Vagina (tissue), 2 donors: ENCODE measurements around the gene BACE2.

Source experiments
- CTCF ChIP-seq, 3 experiments: fragments of 450-650 bp in 2 of 3; fragments of 200-600 bp in 1 of 3; sonication (generic) in 1 of 3; IDR thresholded peaks; one replicate each; pipeline ENCODE4 v1.5.1; 2017 to 2019; ENCODE audit warnings: antibody characterized with exemption in 3 of 3, mild to moderate bottlenecking in 2 of 3, moderate library complexity in 2 of 3
- POLR2A ChIP-seq, 2 donors: fragments of 450-650 bp; IDR thresholded peaks; one replicate each; pipeline ENCODE4 v1.6.1; 2017; ENCODE audit warnings: antibody characterized with exemption in 2 of 2, mild to moderate bottlenecking in 2 of 2, moderate library complexity in 2 of 2
- POLR2AphosphoS5 ChIP-seq, 2 donors: sonication (generic); formaldehyde crosslinking; IDR thresholded peaks; one replicate each; pipeline ENCODE4 v1.9.0; 2017; ENCODE audit warnings: antibody characterized with exemption in 2 of 2, mild to moderate bottlenecking in 2 of 2, low read depth in 1 of 2; ENCODE audit not compliant: insufficient read depth in 1 of 2

DNA sequence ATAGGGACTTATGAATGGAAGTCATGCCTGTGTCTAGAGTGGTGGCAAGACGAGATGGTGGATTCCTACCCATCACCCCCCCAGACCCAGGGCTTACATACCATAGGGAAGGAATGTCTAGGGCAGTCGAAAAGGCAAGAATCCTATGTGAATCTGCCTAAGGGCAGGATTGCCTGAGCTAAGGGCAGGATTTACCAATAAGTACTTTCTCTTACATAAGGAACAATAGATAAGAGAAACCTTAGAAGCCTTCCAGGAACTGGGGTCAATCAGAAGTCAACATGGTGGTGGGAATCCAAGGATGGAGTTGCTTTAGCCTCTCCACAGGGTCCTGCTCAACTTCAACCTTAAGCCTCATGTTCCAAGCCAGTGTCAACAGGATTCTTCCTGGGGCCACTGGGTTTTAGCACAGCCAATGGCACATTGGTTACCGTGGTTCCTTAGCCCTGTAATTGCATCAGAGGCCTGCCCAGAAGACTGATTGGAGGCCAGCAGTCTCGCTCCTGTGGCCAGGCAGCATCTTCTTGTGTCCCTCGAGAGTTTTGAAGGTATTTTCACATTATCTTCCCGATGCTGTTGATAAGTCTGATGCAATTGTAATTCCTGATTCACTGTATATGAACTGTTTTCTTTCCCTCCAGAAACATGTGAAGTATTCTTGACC is 20.7 kb downstream of the BACE2 start:
- TF ChIP-seq CTCF (IDR thresholded peaks at IDR 0.05) (no peak), POLR2AphosphoS5 (IDR thresholded peaks at IDR 0.05; ENCODE audit: insufficient read depth in 1 of 2, low read depth in 1 of 2) (no peak), POLR2A (IDR thresholded peaks at IDR 0.05) (no peak)
